Esophagus squamous epithelium (tissue), 4 donors: ENCODE measurements around the gene RAB6A.

Experiments
- POLR2A ChIP-seq, 4 donors: fragments of 450-650 bp; IDR thresholded peaks; one replicate each; pipeline ENCODE4 v1.6.1; 2017; ENCODE audit warnings: antibody characterized with exemption in 4 of 4, mild to moderate bottlenecking in 4 of 4, moderate library complexity in 3 of 4
- TF ChIP-seq, protein P1 (sequence below), 6 experiments: fragments of 450-650 bp in 4 of 6; fragments of 200-600 bp in 2 of 6; sonication (generic) in 2 of 6; IDR thresholded peaks; one replicate each; pipeline ENCODE4 v1.5.1; 2016 to 2019; ENCODE audit warnings: antibody characterized with exemption in 6 of 6, mild to moderate bottlenecking in 4 of 6, moderate library complexity in 4 of 6

DNA sequence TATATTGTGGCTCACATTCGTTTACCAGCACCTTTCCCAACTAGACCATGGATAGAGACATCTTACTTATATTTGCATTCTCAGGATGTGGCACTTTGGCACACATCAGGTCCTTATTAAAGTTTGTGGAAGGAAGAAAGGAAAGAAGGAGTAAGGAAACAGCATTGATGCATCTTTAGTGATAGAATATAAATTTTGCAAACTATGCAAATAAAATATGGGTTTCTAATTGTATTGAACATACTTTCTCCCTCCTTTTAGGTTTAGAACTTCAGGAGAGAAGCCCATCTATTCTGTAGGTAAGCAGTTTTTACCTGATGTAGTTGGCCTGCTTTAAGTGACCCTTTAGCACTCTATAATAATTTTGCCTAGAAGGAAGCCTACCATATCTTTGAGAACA, 47.2 kb upstream of the RAB6A start:
- TF ChIP-seq, protein P1, sequence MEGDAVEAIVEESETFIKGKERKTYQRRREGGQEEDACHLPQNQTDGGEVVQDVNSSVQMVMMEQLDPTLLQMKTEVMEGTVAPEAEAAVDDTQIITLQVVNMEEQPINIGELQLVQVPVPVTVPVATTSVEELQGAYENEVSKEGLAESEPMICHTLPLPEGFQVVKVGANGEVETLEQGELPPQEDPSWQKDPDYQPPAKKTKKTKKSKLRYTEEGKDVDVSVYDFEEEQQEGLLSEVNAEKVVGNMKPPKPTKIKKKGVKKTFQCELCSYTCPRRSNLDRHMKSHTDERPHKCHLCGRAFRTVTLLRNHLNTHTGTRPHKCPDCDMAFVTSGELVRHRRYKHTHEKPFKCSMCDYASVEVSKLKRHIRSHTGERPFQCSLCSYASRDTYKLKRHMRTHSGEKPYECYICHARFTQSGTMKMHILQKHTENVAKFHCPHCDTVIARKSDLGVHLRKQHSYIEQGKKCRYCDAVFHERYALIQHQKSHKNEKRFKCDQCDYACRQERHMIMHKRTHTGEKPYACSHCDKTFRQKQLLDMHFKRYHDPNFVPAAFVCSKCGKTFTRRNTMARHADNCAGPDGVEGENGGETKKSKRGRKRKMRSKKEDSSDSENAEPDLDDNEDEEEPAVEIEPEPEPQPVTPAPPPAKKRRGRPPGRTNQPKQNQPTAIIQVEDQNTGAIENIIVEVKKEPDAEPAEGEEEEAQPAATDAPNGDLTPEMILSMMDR (IDR thresholded peaks at IDR 0.05) = no peak
- no peak for TF ChIP-seq POLR2A (IDR thresholded peaks at IDR 0.05)
